LNCaP clone FGC (cell line): ENCODE measurements around the gene AKR7A2.
"Not testable (repeated sequence)": the region's sequence is repeated elsewhere in the genome, so short reads cannot be mapped to it uniquely, and the experiment has no call there.

Experiments used
- DNase-seq: peaks from one replicate; pipeline ENCODE4 v3.0.0-alpha.2; 2011; ENCODE audit warnings: low read depth
- H3K4me3 ChIP-seq: 2 replicates; pipeline ENCODE4 v1.5.1; 2011; ENCODE audit warnings: mild to moderate bottlenecking, low read depth, low read length, control low read depth
- TF ChIP-seq, protein P1 (sequence below): IDR thresholded peaks from 2 replicates; pipeline ENCODE4 v1.5.1; 2012; ENCODE audit warnings: mild to moderate bottlenecking; ENCODE audit not compliant: control insufficient read depth, insufficient read depth; ENCODE audit errors: extremely low read depth

The AKR7A2 gene

GRCh38 chr1:19307794-19308508, 4.0 kb downstream of the AKR7A2 start:
- H3K4me3 ChIP-seq, result no peak overlapping the region
- no peak for DNase-seq
- TF ChIP-seq, protein P1, sequence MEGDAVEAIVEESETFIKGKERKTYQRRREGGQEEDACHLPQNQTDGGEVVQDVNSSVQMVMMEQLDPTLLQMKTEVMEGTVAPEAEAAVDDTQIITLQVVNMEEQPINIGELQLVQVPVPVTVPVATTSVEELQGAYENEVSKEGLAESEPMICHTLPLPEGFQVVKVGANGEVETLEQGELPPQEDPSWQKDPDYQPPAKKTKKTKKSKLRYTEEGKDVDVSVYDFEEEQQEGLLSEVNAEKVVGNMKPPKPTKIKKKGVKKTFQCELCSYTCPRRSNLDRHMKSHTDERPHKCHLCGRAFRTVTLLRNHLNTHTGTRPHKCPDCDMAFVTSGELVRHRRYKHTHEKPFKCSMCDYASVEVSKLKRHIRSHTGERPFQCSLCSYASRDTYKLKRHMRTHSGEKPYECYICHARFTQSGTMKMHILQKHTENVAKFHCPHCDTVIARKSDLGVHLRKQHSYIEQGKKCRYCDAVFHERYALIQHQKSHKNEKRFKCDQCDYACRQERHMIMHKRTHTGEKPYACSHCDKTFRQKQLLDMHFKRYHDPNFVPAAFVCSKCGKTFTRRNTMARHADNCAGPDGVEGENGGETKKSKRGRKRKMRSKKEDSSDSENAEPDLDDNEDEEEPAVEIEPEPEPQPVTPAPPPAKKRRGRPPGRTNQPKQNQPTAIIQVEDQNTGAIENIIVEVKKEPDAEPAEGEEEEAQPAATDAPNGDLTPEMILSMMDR, result no peak

- no peak overlapping the region for H3K4me3 ChIP-seq
- DNase-seq, result no peak
- TF ChIP-seq, protein P1, result no peak
Observed at GRCh38 chr1:19306941-19307340, 5.0 kb downstream of the AKR7A2 start.

DNA sequence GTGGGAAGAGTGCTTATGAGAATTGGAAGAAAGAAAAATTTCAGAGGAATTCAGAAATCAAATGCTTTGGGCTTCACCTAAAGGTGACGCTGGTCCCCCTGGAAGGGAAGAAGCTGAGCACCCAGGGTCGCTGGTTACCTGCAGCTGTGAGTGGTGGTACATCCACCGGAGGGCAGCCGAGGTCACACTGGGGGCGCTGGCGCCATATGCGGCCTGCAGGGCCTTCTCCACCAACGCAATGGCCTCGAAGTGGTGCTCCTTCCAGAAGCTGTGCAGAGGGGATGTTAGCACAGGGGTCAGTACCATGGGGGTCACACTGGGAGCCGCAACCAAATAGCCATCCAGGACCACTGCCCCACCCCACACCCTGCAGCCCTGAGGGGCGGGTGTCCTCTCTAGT, 6.1 kb downstream of the AKR7A2 start:
- TF ChIP-seq, protein P1, result no peak
- no peak overlapping the region for H3K4me3 ChIP-seq
- DNase-seq, result no peak

GRCh38 chr1:19304081-19304480, 7.9 kb downstream of the AKR7A2 start:
- not testable (repeated sequence) for H3K4me3 ChIP-seq, DNase-seq

DNA sequence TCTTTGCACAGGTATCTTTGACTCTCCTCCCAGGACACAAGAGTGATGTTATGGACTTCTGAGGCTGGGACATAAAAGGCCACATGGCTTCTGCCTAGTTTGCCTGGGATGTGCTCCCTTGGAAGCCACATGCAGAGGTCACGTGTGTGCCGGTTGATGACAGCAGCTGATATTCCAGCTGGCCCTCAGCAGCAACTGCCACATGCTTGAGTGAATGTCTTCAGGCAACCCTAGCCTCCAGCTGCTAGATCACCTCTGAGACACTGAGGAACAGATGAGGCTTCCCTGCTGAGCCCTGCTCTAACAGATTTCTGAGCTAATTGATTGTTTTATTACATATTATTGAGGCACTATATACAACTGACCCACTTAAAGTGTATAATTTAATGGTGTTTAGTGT, 11.7 kb downstream of the AKR7A2 start:
- H3K4me3 ChIP-seq, result no peak overlapping the region
- TF ChIP-seq, protein P1, result no peak
- no peak for DNase-seq

GRCh38 chr1:19294638-19295037, 17.3 kb downstream of the AKR7A2 start:
- TF ChIP-seq, protein P1, result no peak
- H3K4me3 ChIP-seq, result no peak overlapping the region
- no peak for DNase-seq

DNA sequence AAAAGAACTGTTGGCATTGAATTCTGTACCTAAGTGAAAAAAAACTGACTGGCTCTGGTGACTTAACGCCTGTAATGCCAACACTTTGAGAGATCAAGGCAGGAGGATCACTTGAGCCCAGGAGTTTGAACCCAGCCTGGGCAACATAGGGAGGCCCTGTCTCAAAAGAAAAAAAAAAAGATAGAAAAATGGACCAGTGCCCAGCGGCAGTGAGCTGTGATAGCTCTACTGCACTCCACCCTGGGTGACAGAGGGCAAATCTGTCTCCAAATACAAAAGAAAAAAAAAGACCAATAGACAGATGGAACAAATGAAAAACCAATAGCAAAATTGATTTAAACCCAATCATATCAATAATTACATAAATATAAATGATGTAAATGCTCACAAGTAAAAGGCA, 22.7 kb downstream of the AKR7A2 start:
- H3K4me3 ChIP-seq, result no peak overlapping the region

DNA sequence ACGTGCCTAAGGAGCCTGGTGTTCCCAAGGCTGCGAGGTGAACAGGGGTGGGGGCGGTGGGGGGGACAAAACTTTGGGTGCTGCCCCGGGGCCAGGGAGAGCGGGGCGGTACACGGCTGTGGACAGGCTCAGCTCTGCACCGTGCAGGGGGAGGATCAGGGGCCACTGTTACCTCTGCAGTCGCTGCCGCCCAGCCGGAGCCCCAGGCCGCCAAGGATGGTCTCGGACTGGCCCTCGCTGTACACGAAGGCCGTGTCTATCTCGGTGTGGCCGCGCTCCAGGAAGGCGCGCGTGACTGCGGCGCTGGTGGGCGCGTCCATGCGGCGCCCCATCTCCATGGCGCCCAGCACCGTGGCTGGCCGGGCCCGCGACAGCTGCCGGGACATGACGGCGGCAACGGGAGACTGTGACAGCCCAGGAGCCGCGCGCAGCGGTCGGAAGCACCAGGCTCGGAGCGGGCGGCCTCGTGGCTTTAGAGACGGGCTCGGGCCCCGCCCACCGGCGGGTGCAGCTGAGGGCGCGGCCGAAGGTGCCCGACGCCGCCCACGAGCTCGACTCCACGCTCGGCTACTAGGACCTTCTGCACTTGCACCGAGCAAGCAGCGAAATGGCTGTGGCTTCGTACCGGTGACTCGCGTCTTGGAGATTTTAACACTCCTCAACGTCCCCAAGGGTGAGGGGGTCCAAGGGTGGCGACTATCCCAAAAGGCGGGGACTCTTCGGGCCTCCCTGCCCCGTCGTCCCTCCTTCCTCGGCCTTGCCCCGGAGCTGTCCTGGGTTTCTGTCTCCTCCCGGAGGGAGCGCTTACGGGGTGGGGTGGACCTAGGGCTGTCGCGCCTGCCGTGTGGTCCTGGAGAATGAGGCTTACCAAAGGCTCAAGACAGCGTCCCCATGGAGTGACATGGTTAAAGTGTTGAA, 23.4 kb downstream of the AKR7A2 start, which contains the start of gene AKR7A3:
Gene AKR7A3, minus strand, starts transcription at position 447 of the 918 bp plus-strand sequence. Its CDS starts 61 bp downstream, at position 386.
- not testable (repeated sequence) for H3K4me3 ChIP-seq, DNase-seq

More for the DNA sequence above, 22.7 kb downstream of the AKR7A2 start:
- TF ChIP-seq, protein P1, result no peak
- no peak for DNase-seq
